ENCODE data around the gene TBX10. TPM values are rescaled to one million over a fixed set of nuclear protein-coding genes. Genes with fewer than 3 reads are reported as not detected.

The TBX10 gene
- total RNA-seq, 1 donor from 2014 or later = not detected

DNA sequence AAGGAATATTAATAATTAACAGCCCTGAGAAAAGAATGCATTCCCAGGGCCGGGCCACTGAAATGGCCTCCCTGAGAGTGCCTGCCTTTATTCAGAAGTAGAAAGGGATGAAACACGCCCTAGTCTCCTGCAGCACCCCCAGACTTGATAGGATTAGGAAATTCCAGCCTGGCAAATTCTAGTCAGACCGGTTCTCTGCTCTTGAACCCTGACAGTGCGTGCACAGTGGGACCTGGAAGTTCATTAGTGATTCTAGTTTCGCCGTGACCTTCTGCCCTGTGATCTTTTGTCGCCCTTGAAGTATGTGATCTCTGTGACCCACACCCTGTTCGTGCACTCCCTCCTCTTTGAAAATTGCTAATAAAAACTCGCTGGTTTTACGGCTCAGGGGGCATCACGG is 58.1 kb downstream of the TBX10 start:
- no peak for DNase-seq (ENCODE audit: low spot score)

Other genes with a start within 250 kb of the TBX10 start
- gene RAD9A, start 247.8 kb downstream of the TBX10 start, total RNA-seq = 10.4 TPM
- gene PPP1CA, start 237.9 kb downstream of the TBX10 start, total RNA-seq = 92.4 TPM
- 5.3 TPM for gene TBC1D10C, start 235.7 kb downstream of the TBX10 start, total RNA-seq
- 0.29 TPM for gene CARNS1, start 224.1 kb downstream of the TBX10 start, total RNA-seq
- gene RPS6KB2, start 211.3 kb downstream of the TBX10 start, total RNA-seq = 32.4 TPM
- 3.3 TPM for gene PTPRCAP, start 202.1 kb downstream of the TBX10 start, total RNA-seq
- 83.1 TPM for gene CORO1B, start 196.3 kb downstream of the TBX10 start, total RNA-seq
- gene GPR152, start 187.0 kb downstream of the TBX10 start, total RNA-seq = not detected
- 3.8 TPM for gene CABP4, start 184.4 kb downstream of the TBX10 start, total RNA-seq
- 43.2 TPM for gene TMEM134, start 170.5 kb downstream of the TBX10 start, total RNA-seq
- 39.5 TPM for gene AIP, start 156.7 kb downstream of the TBX10 start, total RNA-seq
- 29.5 TPM for gene PITPNM1, start 134.4 kb downstream of the TBX10 start, total RNA-seq
- gene CDK2AP2, start 131.6 kb downstream of the TBX10 start, total RNA-seq = 59.6 TPM
- gene CABP2, start 116.3 kb downstream of the TBX10 start, total RNA-seq = not detected
- 355 TPM for gene GSTP1, start 56.0 kb downstream of the TBX10 start, total RNA-seq
- 147 TPM for gene NDUFV1, start 32.8 kb downstream of the TBX10 start, total RNA-seq
- gene NUDT8, start 9.8 kb downstream of the TBX10 start, total RNA-seq = 12.9 TPM
- gene ACY3, start 11.0 kb upstream of the TBX10 start, total RNA-seq = not detected
- gene ALDH3B2, start 34.9 kb upstream of the TBX10 start, total RNA-seq = not detected